GM12891 (cell line): ENCODE measurements around the gene EML5.

Experiments used
- POLR2A ChIP-seq: IDR thresholded peaks from 2 replicates; pipeline ENCODE4 v1.6.1; 2011; ENCODE audit warnings: low read depth, low read length, control low read depth
- POLR2AphosphoS5 ChIP-seq: IDR thresholded peaks from 2 replicates; pipeline ENCODE4 v1.6.1; 2011; ENCODE audit warnings: low read depth, low read length, control low read depth
- POU2F2 ChIP-seq: IDR thresholded peaks from 2 replicates; pipeline ENCODE4 v1.6.1; 2011; ENCODE audit warnings: low read depth, mild to moderate bottlenecking, control low read depth, low read length, moderate library complexity
- TAF1 ChIP-seq: IDR thresholded peaks from 2 replicates; pipeline ENCODE4 v1.6.1; 2011; ENCODE audit warnings: low read depth, low read length, control low read depth

DNA sequence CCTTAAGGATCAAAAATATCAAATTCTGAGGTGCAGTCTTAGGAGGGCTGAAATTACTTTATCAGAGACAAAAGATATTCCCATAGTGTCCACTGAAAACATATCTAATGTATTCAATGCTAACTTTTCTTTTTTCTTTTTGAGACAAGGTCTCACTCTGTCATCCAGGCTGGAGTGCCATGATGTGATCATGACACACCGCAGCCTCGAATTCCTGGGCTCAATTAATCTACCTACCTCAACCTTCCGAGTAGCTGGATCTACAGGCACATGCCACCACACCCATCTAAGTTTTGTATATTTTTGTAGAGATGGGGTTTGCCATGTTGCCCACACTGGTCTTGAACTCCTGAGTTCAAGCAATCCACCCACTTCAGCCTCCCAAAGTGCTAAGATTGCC, 161.7 kb downstream of the EML5 start:
- TF ChIP-seq POLR2AphosphoS5: no peak
- no peak for TF ChIP-seq POLR2A
- TF ChIP-seq POU2F2: no peak
- TF ChIP-seq TAF1: no peak
